ENCODE measurements around the gene SLC16A10.

DNA sequence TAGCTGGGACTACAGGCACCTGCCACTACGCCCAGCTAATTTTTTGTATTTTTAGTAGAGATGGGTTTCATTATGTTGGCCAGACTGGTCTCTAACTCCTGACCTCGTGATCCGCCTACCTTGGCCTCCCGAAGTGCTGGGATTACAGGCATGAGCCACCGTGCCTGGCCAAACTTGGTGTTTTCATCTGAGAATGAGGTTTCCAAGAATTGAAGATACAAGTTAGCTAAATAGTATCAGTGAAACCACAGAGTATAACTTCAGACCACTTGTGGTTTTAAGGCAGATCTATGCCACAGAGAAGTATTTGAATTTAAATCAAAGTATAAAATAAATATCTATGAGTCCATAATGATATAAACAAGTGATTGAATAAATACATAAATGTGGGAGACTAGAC is 70.1 kb downstream of the SLC16A10 start:
- TF ChIP-seq POLR2AphosphoS5 (IDR thresholded peaks at IDR 0.05; ENCODE audit: low read depth, low read length), result no peak
- TF ChIP-seq POLR2A (IDR thresholded peaks at IDR 0.05; ENCODE audit: low read depth, low read length), result no peak
- no peak for TF ChIP-seq TAF1 (IDR thresholded peaks at IDR 0.05; ENCODE audit: low read depth, low read length)
- no peak for TF ChIP-seq POU2F2 (IDR thresholded peaks at IDR 0.05; ENCODE audit: low read depth, low read length)
